DMS114 treated with DMSO at 0.1 percent for 48 hours (cell line): ENCODE measurements around the gene BPIFB4.
"Not testable (repeated sequence)": the region's sequence is repeated elsewhere in the genome, so short reads cannot be mapped to it uniquely, and the experiment has no call there.

Experiments
- DNase-seq: peaks from one replicate; lab custom pipeline; 2025; ENCODE audit not compliant: unreplicated experiment; lab: John Stamatoyannopoulos, UW

BPIFB4 gene

DNA sequence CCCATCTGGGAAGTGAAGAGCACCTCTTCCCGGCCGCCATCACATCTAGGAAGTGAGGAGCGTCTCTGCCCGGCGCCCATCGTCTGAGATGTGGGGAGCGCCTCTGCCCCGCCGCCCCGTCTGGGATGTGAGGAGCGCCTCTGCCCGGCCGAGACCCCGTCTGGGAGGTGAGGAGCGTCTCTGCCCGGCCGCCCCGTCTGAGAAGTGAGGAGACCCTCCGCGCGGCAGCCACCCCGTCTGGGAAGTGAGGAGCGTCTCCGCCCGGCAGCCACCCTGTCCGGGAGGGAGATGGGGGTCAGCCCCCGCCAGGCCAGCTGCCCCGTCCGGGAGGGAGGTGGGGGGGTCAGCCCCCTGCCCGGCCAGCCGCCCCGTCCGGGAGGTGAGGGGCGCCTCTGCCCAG, 36.1 kb downstream of the BPIFB4 start:
- DNase-seq, result not testable (repeated sequence)

DNA sequence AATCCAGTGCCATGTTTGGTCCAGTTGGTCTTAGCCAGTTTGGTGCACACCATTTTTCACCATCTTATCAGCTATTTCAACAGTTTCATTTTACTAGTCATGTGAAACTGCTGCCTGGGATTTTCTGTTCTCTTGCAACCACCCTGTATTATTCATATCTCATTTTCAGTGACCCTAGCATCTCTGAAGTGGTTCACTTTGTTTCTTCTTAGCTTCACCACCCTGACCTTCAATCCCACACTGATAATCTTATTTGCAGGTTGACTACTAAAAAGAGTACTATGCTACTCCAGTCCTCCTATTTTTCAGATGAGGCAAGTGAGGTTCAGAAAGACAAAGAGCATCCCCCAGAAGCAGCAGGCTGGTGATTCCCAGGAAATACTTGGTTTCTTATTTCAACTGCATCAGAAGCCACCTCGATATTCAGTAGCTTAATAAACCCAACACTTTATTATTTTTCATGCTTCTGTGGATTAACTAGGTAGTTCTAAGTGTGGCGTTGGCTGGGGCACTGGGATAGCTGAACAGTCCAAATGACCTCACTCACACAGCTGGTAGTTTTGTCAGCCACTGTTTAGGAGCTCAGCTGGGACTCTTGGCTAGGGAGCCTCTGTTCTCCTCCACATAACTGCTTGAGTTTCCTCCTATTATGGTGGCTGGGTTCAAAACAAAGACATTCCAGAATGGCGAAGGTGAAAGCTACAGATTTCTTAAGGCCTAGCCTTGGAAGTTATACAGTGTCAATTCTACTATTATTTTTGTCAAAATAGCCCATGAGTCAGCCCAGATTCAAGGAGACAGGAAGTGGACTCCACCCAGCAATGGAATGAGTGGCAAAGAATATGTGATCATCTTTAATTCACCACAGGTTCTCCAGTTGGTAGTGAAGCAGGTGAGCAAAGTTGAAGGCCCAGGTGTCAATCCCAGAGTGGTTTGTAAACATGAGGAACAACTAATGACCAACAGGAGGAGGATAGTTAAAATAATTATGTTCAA, 40.6 kb downstream of the BPIFB4 start:
- DNase-seq, result no peak

DNA sequence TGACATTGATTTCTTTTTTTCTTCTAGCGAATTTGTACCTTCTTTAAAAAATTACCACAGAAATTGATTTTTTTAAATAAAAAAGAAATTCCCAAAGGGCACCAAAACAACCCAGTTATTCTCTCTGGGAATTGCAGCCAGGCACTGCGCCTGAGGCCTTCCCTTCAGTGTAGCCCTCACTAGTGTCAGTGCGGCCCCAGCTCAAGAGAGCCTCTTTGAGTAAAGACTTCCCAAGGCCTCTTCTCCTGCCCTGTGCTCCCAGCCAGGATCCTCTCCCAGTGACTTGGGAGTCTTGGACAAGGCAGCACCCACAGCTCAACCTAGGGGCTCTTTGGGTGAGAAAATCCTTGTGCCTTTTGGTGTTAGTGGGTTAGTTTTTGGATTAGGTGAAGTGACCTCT, 41.5 kb downstream of the BPIFB4 start:
- DNase-seq, result no peak

DNA sequence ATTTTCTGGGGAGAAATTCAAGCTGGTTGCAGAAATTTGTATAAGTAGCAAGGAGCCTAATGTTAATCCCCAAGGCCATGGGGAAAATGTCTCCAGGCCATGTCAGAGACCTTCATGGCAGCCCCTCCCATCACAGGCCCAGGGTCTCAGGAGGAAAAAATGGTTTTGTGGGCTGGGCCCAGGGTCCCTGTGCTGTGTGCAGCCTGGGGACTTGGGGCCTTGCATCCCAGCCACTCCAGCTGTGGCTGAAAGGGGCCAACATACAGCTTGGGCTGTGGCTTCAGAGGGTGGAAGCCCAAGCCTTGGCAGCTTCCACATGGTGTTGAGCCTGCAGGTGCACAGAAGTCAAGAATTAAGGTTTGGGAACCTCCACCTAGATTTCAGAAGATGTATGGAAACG, 42.9 kb downstream of the BPIFB4 start:
- not testable (repeated sequence) for DNase-seq

DNA sequence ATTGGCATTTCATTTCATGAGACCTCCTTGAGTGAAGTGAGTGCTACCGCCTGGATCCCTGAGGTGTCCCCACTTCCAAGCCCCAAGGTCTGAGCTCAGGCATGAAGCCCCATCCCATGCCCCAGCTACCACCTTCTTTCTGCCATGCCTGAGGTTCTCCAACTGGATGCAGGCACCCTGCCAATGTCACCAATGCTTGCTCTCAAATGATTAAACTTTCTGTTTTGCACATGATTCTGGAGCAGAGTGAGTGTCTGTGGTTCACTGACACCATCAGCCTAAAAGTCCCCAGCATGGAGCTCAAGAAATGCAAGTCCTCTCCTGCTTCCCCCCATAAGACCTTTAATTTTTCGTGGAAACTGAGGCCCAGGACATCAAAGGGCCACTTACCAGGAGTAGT, 44.8 kb downstream of the BPIFB4 start:
- no peak for DNase-seq

DNA sequence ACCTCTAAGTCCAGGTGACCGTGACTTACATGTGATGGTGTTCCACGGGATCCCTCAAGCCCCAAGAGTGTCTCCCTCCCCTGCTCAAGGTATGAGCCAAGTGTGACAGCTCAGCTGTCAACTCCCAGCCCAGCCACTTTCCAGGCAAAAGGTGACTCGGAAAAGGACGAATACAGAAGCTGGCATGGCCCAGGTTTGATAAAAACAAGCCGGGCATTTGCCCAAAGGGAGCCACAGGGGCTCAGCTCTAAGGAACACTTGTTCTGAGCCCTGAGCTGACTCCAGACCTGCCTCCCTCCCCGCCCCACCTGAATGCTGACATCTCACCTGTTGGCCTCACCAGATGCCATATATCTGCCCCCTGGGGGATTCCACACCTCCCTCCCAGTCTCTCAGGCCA, 45.6 kb downstream of the BPIFB4 start:
- no peak for DNase-seq

DNA sequence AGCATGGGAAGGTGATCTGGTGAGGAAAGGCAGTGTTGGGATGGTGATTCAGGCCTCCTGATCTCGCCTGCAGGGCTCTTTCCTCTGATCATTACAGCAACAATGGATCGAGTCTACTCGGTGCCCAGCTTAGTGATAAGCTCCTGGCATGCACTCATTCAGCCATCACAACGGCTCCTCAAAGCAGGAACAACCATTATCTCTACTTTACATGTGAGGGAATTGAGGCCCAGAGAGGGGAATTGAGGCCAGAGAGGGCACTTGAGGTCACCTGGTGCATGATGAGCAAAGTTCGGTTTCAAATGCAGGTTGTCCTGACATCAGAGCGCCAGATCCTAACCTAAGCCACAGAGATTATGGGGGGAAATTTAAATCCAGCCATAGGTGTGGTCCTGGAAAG, 46.5 kb downstream of the BPIFB4 start:
- no peak for DNase-seq

DNA sequence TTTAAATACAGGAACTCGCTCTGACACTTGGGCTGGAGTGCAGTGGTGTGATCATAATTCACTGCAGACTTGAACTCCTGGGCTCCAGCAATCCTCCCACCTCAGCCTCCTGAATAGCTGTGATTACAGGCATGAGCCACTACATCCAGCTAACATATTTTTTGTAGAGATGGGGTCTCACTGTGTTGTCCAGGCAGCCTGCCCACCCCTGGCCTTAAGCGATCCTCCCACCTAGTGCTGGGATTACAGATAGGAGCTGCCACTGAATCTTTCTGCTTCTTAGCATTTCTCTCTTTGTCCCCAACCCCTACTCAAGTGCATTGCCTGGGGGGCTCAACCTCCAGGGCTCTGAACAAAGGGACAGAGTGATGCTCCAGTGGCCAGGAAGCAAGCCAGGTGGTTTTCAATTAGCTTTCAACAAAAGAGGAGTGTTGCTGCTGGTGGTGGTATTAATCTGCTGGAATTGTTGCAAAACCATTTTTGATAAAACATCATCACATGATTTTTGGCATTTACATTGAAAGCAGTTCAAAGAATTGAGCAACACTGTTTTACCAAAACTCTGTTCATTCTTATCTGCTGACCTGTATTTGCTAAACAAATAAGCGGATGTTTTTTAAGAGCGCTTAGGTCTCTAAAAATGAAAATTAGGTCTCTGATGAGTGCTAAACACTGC, 48.1 kb downstream of the BPIFB4 start:
- DNase-seq, result no peak

DNA sequence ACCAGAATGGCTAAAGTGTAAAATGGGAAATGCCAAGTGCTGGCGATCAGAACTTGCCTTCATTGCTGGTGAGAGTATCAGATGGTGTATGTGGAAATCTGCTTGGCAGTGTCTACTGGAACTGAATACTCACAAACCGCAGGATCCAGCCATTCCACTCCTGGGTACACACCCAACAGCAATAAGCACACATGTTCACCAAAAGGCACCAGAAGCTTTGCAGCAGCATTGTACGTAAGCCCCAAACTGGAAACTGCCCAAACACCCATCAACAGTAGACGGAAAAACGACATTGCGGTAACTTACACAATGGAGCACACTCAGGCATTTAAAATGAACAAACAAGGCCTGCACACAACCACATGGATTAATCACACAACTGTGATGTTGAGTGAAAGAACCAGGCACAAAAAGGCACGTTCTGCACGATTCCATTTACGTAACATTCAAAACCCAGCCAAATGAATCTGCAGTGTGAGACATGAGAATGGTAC, 51.2 kb downstream of the BPIFB4 start:
- no peak for DNase-seq

DNA sequence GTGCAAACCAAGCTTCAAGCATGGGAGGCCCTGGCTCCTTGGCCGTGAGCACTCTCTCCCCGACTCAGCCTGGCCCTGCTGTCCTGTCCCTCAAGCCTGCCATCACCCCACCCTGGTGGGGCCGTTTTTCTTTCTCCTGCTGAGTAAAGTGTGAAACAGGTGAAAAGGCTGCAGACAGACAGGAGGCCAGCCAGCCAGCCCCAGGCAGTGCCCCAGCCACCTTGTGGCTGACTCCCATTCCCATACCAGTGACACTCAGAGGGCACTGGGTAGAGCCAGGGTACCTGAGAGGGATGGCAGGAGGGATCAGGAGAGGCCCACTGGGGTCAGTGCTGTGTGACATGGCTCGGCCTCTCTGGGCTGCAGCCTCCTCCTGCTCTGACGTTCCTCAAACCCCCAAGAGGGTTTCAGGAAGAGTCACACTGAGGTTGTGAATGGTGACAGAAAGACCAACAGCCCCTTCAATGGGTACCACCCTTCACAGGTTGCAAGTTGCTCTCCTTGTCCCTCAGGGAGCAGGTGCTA, 52.6 kb downstream of the BPIFB4 start:
- no peak for DNase-seq

DNA sequence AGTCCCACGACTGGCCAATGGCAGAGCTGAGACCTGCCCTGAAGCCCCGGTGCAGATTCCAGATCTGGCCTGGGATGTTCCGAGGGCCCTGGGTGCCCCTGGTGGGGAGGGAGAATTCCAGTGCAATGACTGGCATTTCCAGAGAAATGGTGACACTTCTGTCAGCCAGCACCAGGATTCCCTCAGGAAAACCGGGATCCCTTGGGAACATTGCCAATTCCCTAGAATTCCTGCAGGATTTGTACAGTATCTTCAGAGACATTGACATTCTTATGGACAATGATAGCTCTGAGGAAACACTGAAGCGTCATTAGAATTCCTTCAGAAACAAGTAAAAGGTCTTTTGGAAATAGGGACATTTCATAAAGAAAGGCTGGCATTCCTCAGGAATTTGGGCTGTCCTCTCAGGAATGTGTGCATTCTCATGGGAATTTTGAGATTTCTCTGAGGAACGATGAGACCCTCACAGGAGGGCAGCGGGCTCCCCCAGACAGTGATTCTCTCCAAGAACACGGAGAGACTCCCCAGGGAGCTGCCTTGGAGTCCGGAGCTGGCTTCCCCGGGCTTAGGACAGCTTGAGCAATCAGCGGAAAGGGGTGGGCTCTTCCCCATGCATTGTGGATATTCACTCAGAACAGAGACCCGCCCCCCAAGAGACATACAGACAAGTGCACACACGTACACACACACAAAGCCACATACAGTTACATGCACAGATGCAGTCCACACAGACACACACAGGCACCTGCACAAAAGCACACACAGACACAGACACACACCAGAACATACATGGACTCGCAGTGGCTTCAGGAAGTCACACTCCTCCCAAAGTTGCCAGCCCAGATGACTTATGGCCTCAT, 53.3 kb downstream of the BPIFB4 start:
- DNase-seq, result no peak

DNA sequence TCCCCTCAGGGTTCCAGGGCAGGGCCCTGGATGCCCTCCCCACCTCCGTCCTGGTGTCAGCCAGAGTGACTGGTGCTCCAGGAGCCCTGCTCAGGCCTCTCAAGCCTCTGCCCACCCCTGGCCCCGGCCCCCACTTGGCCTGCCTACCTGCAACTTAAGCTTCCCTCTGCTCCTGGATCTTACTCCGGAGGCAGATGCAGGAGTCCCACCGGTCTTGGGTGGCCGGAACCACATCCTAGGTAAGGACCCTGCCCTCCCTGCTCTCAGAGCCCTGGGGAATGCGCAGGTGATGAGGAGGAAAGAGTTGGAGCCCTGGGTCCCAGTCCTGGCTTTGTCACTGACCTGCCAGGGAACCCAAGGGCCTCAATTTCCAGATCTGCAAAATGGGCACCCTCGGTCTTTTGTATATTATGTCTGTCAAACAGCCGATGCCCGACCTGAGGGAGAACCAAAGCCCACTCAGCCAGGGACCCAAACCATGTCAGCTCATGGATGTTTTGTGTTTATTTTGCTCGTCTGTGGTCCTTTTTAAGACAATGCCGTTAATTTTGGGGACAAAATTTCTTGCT, 54.0 kb downstream of the BPIFB4 start:
- DNase-seq, result no peak

DNA sequence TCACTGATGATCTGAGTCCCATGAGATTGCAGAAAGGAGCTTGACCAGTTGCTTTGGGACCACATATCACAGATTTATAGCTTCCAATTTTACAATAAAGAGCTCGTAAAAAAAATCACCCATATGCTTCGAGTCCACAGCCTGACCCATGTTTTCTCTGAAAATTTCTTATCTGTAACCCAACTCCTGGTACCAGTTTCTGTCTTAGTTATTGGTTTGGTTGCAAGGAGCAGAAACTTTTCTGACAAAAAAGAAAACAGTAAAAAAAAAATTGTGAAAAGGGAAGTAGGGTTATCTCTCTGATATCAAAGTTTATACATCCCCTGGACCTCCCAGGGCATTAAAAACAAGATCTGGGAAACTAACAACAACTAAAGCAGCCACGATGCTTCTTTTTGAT, 57.8 kb downstream of the BPIFB4 start:
- no peak for DNase-seq

DNA sequence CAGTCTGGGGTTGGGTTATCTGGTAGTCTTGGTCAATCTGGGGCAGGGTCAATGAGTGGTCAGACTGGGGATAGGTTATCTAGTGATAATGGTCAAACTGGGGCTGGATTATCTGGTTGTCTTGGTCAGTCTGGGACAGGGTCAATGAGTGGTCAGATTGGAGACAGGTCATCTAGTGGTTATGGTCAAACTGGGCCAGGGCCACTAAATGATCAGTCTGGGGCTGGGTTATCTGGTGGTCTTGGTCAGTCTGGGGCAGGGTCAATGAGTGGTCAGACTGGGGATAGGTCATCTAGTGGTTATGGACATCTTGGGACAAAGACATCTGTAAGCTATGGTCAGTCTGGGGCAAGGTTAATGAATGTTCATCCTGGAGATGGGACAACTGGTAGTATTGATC, 60.0 kb downstream of the BPIFB4 start:
- DNase-seq, result no peak

DNA sequence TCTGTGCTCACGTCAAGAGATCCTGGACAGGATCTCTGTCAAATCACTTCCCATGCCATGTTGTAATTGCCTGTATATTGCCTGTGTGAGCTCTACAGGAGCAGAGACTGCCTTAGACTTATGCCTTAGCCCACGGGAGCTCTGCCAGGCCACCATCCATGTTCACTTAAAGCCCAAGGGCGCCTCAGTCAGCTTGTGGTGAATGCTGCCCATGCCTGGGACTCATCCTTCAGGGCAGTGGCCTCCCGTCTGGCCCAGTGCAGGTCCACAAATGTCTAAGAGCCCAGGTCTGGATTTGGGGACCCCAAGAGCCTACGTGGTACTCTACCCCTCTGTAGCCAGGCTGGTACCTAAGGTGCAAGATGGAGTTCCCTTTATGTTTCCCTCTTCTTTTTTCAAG, 66.1 kb downstream of the BPIFB4 start:
- DNase-seq, result no peak

DNA sequence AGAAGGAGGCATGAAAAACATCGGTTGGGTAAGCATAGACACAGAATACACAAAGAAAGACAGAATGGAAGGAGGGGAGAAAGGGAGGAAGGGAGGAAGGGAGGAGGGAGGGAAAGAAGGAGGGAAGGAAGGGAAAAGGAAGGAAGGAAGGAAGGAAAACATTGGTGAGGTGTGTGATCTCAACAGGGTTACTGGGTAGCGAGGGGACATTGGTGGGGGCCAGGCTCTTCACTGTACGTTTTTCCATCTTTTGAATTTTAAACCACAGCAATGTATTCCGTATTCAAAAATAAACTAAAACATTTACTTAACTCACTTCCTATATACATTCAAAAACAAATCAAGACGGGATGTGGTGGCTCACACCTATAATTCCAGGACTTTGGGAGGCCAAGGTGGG, 67.9 kb downstream of the BPIFB4 start:
- DNase-seq, result no peak

DNA sequence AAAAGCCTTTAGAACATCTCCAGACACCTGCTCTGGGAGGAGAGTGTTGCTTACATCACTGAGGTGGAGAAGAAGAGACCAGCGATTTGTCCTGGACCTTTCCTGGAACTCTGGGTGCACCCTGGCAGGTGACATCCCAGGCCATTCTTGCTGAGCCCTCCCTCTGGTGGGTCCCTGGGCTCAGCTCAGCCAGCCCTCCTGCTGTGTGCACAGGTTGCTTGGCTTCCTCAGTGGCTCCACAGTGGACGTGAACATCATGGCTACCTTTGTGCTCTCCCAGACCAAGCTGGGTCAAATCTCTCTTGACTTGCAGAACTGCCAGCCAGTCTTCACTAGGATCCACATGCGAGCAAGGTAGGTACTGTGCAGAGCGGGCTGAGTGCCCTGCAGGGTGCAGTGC, 68.6 kb downstream of the BPIFB4 start:
- no peak for DNase-seq

DNA sequence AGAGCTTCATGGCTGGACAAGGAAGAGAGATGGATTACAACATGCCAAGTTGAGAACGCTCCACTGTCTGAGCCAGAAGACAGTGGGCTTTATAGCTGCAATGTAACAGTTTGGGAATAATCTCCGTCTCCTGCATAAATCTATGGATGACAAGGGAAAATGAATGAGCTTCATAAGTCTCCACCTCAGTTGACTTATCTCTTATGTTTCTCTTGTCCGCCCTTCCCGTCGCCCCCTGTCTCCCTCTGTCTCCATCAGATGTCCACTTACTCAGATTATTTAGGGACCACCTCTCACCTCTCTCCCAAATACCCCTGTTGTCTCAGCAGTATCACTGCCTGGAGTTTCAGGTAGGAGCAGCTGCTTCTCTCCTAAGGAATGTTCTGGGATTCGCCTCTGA, 74.8 kb downstream of the BPIFB4 start:
- no peak for DNase-seq

DNA sequence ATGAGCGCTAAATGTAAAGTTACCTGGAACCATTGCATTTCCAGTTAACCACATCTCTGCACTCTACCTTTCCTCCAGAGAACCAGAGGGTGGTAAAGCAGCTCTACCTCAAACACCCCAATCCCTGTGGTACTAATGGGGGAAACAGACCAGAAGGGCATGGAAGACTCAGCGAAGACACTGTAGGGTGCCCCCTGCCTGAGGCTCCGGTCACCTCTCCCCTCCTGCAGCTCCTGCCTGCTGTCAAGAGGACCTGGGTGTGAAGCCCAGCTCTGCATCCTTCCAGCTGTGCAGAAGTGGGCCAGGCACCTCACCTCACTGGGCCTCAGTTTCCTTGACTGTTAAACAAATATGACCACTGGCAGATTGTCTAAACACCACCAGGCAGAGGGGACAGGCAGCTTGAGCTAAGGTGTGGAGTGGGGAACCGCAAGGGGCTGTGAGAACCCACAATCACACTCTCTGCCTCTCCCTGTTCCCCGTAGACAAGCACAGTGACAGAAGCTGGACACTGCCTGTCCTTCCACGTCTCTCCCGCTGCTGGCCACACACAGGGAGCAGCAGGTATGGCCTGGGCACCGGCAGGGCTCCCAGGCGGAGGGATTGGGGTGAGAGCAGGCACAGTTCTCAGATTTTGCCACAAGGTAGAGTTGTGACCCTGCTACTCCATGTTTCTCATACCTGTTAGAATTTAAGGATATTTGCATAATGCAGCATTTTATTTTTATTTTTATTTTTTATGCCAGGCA, 79.4 kb downstream of the BPIFB4 start:
- DNase-seq, result no peak

DNA sequence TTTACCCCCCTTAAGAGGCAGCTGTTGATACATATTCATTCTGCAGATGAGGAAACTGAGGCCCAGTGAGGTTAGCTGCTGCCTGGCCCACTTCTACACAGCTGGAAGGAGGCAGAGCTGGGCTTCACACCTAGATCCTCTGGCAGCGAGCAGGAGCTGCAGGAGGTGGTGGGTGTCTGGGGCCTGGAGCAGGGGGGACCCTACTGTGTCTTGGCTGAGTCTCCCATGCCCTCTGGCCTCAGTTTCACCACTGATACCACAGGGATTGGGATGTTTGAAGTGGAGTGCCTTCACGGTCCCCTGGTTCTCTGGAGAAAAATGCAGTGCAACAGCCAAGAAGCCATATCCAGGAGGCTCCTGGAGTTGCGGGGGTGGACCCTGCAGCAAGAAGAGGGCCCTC, 80.3 kb downstream of the BPIFB4 start:
- no peak for DNase-seq
